Mesothelial cell of epicardium (in vitro differentiated cells): ENCODE measurements around the gene BID. TPM values are rescaled to one million over a fixed set of nuclear protein-coding genes. Genes with fewer than 3 reads are reported as not detected.

Experiments
- DNase-seq, 2 experiments: peaks; one replicate each; pipeline ENCODE4 v3.0.0; 2021; ENCODE audit warnings: low spot score in 2 of 2; ENCODE audit not compliant: unreplicated experiment in 2 of 2
- H3K27ac Mint-ChIP-seq: 2 replicates; pipeline ENCODE4 v1.8.0; 2021; ENCODE audit warnings: mixed read lengths
- H3K27me3 Mint-ChIP-seq: 2 replicates; pipeline ENCODE4 v1.8.0; 2021; ENCODE audit warnings: low read depth, mixed read lengths
- H3K36me3 Mint-ChIP-seq: 2 replicates; pipeline ENCODE4 v1.8.0; 2021; ENCODE audit warnings: mixed read lengths
- H3K4me1 Mint-ChIP-seq: 2 replicates; pipeline ENCODE4 v1.8.0; 2021; ENCODE audit warnings: mixed read lengths
- H3K4me3 Mint-ChIP-seq: 2 replicates; pipeline ENCODE4 v1.8.0; 2021; ENCODE audit warnings: mild to moderate bottlenecking, moderate library complexity, mixed read lengths
- H3K9me3 Mint-ChIP-seq: 2 replicates; pipeline ENCODE4 v1.8.0; 2021; ENCODE audit warnings: mixed read lengths
- CTCF ChIP-seq: fragments of 200-600 bp; sonication (generic); IDR thresholded peaks from one replicate; pipeline ENCODE4 v1.5.0; 2021; ENCODE audit warnings: antibody characterized with exemption; ENCODE audit not compliant: unreplicated experiment
- total RNA-seq: library from RNA; stranded (reverse); gene quantifications from 3 replicates; pipeline ENCODE4 v1.2.1, GENCODE V29; 2021

BID gene
- total RNA-seq, 1 donor from 2014 or later: 29.9 TPM

DNA sequence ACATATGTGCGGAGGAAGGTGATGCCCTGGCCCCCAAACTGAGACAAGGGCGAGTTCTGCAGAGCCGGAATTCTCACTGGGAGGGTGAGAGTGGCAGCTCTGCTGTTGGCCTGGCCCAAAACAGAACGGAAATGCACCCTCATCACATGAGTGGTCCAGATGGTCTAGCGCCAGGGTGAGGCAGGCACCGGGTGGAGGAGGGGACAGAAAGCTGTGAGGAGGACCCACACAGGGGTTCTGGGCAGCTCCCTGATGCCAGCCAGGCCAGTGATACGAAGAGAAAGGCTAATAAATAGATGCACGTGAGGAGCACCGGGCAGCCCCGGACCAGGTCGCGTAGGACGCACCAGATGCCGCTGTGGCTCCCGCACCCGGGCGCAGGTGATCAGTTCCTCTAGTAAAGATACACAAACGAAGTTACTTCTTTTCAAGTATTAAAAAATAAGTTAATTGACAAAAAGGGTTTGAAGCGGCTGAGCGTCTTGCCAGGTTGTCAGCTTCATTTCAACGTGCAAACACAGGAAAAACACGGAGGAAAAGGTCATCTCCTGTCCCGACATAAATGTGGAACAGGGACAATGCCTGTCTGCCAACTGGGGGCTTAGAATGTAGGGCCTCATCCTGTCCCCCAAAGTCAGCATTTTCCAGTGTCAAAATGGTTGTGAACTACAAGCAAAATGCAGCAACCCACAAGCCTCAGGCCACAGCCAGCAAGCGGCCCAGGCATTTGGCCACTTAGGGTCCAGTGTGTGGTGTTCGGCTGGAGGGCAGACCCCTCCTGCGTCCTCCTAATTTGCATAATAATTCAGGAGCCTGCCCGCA lies 15.3 kb upstream of the BID start:
- H3K9me3 Mint-ChIP-seq: no peaks in the 10 kb centered on the region
- H3K36me3 Mint-ChIP-seq: peaks cover 2% of the 10 kb centered on the region
- no peak overlapping the region for H3K4me3 Mint-ChIP-seq
- H3K27ac Mint-ChIP-seq: no peak overlapping the region
- no peaks in the 10 kb centered on the region for H3K27me3 Mint-ChIP-seq
- H3K4me1 Mint-ChIP-seq: no peaks in the 10 kb centered on the region
- no peak for DNase-seq
- no peak for TF ChIP-seq CTCF

DNA sequence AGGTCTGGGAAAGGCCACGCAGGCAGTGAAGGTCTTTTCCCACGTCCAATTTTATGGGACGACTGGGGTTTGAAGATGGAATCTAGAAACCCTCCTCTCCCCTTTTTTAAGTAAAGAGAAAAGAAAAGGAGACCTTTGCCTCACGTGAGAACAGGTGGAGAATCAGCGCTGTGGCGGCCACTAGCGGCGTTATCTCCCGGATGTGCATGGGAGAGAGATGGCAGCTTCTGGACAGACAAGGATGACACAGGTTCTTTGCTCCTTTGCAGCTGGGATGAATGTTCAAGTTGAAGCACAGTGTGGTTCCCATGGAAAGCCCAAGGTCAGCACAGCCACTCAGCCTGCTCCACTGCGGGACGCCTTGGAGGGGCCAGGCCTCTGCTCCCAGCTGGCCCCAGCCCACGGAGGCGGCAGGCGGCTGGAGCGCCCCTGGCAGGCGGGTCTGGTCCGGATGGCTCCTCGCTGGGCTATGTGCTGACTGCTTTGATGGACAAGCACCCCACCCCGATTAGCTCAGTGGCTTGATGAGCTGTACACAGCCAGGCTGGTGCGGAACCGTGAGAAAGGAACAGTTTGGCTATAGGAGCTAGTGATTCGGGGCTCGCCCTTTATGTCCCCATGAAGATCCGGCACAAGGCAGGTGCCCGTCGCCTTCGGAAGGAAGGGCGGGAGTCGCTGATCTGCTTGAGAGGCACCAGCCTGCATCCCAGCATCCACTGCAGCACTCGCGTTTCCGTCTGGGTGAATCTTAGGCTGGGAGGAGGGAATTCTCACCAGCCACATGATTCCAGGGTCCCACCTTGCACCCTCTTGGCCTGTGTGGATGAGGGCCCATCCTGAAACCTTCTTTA lies 14.5 kb upstream of the BID start:
- Mint-ChIP-seq H3K27ac (no peak overlapping the region), H3K9me3 (no peaks in the 10 kb centered on the region), H3K27me3 (no peaks in the 10 kb centered on the region), H3K4me3 (no peak overlapping the region), H3K36me3 (no peaks in the 10 kb centered on the region), H3K4me1 (no peaks in the 10 kb centered on the region)
- no peak for TF ChIP-seq CTCF
- DNase-seq: no peak

GRCh38 chr22:17787716-17788330 lies 13.6 kb upstream of the BID start:
- no peaks in the 10 kb centered on the region for H3K27me3 Mint-ChIP-seq
- no peaks in the 10 kb centered on the region for H3K36me3 Mint-ChIP-seq
- H3K9me3 Mint-ChIP-seq: no peaks in the 10 kb centered on the region
- no peak for DNase-seq
- H3K4me3 Mint-ChIP-seq: no peak overlapping the region
- H3K27ac Mint-ChIP-seq: no peak overlapping the region
- TF ChIP-seq CTCF: no peak
- no peaks in the 10 kb centered on the region for H3K4me1 Mint-ChIP-seq

DNA sequence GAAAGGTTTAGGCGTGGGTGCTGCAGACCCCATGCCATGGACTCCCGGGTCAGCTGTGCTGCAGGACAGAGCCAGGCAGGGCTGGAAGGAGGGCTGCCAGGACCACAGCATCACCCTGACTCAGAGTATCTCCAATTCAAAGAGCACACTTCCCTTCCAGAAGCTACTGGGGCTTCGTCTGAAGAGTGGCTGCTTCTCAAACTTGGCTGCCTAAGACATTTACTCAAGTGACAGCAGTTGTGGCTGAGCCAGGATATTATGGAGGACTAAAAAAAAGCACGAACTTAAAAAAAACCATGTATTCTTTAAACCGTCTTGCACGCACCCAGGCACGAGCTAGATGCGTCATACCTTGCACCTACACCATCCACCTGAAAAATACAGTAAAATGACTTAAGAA lies 13.0 kb upstream of the BID start:
- no peaks in the 10 kb centered on the region for H3K9me3 Mint-ChIP-seq
- DNase-seq: no peak
- no peak for TF ChIP-seq CTCF
- no peaks in the 10 kb centered on the region for H3K27me3 Mint-ChIP-seq
- H3K27ac Mint-ChIP-seq: no peak overlapping the region
- H3K36me3 Mint-ChIP-seq: no peaks in the 10 kb centered on the region
- H3K4me1 Mint-ChIP-seq: peaks cover 2% of the 10 kb centered on the region
- H3K4me3 Mint-ChIP-seq: no peak overlapping the region

GRCh38 chr22:17786435-17787161 lies 12.3 kb upstream of the BID start:
- Mint-ChIP-seq H3K4me1 (peaks cover 3% of the 10 kb centered on the region), H3K9me3 (no peaks in the 10 kb centered on the region), H3K27me3 (no peaks in the 10 kb centered on the region), H3K36me3 (no peaks in the 10 kb centered on the region), H3K27ac (no peak overlapping the region), H3K4me3 (no peak overlapping the region)
- no peak for DNase-seq
- TF ChIP-seq CTCF: no peak
